Activated CD4-positive, alpha-beta T cell treated with anti-CD3 and anti-CD28 coated beads, Interleukin-2, amount 50 U/mL, for 1 hour (primary cell): ENCODE data around the gene PAX2.

ENCODE experiments used
- DNase-seq: peaks from one replicate; pipeline ENCODE4 v3.0.0-alpha.2; 2020

PAX2 gene

DNA sequence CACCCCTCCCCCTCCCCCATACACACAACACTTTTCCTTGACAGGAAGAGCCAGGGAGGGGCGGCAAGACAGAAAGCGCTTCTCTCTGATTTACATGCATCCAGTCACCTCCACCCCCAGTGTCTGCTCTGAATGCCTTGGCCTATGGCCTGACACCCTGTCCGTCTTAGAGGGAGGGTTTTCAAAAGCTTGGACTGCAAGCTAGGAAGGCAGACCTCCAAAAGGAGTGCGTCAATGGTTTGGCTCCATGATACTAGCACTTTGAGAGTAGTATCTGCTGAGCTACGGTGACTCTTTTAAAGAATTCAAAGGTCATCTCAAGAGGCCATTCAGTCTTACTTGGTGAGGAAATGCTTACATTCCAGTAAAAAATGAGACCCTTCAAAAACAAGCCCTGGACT lies 20.3 kb upstream of the PAX2 start:
- no peak for DNase-seq

DNA sequence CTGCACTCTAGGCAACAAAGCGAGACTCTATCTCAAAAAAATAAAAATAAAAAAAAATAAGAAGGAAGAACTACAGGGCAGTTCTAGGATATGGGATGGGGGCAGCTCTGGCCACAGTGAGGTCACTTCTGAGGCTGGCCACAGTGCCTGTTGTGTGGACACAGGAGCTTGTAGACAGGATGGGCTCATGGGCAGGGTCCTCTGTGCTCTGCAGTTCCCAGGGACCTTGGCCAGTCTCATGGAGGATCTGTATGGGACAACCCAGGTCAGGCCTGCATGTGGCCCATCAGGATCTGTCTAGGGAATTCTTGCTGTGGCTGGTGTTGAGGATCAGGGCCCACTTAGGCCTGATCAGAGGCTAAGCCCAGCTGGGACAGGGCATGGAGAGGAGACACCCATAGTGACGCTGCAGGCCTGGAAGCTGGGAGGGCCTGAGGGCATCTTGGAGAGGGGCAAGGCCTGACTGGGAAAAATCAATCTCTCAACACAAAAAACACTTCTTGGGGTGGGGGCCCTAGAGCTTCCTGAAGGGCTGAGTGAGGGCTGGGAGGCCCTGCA lies 19.4 kb upstream of the PAX2 start:
- no peak for DNase-seq

DNA sequence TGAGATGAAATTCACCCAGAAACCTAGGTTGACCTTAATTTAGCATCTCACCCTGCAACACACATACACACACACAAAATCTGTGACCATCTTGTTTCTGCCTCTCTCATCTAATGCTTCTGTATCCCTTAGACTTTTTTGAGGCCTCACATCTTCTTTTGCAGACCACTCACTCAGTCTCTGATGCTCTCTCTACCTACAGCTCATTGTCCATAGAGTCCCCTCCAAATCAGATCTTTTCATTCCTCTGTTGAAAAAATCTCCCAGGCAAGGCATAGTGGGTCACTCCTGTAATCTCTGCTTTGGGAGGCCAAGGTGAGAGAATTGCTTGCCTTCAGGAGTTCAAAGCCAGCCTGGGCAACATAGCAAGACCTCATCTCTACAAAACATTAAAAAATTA lies 17.6 kb upstream of the PAX2 start:
- no peak for DNase-seq

DNA sequence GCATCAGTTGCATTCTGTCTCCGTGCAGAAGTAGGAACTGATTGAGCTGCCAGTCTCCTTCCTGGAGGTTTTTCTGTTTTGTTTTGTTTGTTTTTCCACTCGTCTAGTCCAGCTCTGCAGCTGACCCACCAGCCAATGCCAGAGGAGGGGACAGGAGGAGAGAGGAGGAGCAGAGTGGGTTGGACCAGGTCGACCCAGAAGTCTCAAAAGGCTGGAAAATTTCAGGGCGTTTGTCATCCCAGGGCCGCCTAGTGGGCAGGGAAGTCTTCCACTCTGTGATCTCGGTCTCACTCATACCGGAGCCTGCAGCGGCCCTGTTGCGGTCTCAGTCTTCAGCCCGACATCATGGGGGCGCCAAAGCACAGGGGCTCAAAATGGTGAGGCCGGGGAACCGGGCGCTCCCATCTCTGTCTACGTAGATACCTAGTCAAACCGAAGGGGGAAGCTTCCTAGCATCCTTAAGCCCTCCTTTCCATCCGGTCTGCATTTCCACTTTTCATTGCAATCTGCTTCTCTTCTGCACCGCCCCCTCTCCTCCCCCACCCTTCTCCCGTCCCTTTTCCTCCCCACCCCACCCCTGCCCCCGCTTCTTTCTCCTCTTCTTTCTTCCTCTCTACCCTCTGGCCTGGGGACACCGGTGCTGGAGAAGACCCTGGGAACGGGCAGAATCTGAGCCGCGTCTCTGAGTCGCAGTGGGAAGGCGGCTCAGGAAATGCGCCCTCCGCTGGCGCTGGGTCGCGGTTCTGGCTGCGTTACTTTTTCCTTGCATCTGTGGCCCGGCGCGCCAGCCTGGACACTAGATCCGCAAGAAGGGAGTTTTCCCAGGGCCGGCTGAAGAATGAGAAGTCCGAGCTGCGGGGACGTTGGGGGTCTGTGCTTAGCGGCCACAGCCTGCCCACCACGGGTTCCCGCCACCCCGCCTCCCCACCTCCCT lies 16.2 kb upstream of the PAX2 start:
- DNase-seq = no peak

DNA sequence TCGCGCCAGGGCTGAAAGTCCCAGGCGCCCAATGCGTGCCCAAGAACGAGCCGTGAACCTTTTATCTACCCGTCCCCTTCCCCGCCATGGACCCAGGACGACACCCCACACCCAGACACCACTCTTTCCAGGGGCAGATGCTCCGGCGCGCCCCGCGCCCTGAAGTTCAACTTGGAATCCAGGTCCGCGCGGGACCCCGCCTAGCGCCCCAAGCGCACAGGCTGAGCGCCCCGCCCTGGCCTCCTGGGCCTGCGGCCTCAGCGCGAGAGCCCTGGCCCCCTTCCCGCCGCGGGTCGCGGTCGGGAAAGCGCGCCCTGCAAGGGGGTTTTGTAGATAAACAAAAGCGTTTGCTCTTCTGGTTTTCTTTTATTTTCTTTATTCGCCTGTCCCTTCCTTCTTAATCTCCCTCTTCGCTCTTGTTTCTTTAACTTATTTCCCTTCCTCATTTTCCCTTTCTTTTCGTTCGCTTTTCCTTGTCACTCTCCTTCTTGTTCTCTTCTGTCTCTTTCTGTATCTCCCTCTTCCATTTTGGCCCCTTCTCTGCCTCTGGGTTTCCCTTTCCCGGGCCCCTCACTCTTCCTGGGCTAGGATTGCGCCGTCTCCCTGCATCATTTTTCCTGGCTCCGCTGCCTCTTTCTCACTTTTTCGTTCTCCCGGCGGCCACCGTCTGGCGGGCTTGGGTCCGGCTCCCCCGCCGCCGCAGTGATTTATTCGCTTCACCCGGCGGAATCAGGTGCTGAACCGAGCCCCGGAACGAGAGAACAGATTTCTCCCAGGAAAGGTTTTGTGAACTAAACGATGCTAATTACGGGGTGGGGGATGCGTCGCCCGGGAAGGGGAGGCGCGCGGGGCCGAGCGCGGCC lies 15.3 kb upstream of the PAX2 start:
- no peak for DNase-seq

DNA sequence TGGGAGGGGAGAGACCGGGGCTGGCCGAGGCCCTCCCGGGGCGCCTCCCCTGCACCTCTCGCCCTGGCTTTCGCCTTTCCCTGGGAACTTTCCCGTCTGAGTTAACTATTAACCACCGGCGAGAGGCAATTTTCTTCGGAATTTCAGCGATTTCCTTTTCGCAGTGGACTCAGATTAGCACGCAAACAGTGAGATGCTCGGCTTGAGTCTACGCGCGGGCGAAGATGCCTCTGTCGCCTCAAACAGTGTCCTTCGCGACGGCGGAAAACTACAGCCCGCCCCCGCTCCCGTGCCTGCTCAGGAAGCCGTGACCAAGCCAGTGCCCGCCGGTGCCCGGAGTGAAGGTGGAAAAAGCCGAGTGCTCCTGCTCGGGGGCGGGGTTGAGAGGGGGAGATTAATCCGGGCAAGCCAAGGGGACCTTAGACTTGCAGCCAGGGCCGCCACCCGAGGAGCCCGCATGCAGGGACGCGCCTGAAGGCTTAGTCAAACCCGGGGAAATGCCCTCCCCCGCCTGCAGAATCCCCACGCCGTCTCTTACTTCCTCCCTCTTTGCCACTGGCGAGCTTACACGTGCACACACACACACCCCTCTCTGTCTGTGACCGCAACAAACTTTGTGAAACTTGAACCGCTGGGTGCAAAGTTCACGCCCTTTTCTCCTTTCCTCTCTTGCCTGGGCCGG lies 14.5 kb upstream of the PAX2 start:
- no peak for DNase-seq

DNA sequence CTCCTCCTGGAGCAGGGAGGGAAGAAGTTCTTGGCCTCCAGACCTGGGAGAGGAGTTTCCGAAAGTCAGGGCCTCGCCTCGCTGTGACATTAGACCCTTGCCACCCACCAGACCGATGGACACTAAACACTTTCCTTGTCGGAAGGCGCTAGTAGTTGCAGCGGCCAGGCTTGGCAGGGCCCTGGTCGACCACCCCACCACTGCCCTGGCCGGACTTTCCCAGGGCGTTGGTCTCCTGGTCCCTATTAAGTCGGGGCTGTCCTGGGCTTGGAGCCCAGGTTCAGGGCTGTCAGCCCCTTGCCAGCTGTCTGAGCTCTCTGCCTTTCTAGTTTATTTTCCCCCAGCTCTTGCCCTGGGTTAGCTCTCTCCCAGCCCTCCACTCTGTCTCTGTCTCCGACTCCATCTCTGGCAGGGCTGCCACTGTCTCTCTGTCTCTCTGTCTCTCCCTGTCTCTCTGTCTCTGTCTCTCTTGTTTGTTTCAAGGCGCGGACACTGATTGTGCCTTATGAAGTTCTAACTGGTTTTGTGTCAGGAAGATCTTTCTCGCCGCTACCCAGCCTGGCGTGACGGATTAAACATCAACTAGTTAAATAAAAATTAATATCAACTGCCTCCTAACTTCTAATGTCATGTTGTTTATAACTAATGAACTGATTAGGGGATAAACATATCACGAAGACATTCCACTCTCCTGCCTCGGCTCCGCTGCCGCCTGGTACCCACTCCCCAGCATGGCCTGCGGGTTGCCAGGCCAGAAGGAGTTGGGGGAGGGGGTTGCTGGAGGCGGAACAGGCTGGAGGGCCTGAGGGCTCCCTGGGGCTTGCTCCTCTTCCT lies 13.8 kb upstream of the PAX2 start:
- no peak for DNase-seq

DNA sequence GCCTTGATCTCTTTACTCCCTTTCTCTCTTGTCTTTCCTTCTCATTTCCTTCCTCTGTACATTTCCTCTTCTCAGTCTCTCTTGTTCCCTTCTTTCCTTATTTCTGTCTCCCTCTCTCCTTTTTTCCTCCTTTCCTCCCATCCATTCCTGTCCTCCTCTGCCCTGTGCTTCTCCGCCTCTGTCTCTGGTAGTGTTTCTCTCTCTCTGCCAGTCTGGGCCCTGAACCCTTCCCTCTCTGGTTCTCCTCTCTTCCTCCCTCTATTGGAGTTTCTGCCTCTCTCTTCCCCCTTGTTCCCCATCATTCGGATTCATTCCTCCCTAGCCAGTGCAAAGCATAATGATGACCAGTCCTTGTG lies 13.2 kb upstream of the PAX2 start:
- no peak for DNase-seq

DNA sequence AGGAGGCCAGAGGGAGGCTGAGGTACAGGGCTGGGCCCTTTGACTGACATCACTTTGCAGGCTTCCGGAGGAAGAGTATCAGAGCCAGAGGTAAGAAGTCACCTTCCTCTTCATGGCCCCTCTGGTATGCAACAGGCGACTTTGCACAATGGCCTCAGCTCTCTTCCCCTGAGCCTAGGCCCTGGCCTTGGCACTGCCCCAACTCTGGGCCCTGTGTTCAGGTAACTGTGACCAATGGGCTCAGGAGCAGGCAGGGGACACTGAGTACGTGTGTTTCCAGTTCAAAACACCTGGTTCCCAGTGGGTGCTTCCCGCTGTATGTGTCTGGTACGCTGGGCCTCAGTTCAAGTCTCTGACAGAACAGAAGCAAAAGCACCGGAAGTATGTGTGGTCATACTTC lies 12.1 kb upstream of the PAX2 start:
- DNase-seq = no peak

DNA sequence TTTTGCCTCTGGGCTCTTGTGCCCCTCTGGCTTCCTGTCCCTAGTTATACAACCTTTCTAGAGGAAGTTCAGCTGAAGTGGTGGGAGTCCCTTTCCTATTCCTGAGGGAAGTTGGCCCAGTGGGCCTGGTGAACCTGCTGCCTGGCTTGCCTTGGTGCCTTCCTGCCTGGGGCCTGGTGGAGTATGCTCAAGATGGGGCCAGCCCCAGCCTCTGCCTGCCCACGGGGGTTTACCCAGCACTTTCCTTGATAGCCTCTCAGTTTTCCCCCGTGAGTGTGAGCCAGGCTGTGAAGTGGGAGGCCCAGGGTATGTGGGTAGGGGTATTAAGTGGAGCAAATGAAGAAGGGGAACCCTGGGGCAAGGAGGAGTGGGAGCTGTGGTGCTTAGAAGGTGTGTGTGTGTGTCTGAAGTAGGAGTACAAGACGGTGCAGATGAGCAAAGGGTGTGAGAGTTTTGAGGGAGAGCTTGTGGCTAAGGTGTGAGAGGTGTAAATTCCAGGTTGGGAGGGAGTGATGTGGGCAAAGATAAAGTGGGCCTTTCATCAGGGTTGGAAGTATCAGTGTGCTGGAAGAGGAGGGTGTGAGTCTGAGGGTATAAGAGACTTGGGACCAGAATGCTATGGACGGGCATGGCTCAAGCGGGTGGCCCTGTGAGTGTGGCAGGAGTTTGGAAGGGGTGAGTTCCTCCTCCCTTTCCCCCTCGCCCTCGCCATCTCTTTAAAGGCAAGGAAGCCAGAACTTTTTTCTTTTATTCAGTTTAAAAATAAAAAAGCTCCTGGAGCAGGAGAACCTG lies 10.9 kb upstream of the PAX2 start:
- DNase-seq = no peak

DNA sequence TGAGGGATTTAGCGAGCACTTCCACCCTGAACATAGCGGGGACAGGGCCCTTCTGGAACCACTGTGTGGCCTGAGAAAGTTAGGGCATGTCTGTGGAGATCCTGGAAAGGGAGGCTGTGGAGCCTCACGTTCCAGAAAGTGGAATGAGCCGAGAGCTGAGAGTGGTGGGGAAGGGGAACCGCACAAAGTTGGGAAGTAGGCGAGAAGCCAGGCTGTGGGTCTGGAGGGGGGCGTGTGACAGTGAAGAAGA lies 10.4 kb upstream of the PAX2 start:
- DNase-seq = no peak

DNA sequence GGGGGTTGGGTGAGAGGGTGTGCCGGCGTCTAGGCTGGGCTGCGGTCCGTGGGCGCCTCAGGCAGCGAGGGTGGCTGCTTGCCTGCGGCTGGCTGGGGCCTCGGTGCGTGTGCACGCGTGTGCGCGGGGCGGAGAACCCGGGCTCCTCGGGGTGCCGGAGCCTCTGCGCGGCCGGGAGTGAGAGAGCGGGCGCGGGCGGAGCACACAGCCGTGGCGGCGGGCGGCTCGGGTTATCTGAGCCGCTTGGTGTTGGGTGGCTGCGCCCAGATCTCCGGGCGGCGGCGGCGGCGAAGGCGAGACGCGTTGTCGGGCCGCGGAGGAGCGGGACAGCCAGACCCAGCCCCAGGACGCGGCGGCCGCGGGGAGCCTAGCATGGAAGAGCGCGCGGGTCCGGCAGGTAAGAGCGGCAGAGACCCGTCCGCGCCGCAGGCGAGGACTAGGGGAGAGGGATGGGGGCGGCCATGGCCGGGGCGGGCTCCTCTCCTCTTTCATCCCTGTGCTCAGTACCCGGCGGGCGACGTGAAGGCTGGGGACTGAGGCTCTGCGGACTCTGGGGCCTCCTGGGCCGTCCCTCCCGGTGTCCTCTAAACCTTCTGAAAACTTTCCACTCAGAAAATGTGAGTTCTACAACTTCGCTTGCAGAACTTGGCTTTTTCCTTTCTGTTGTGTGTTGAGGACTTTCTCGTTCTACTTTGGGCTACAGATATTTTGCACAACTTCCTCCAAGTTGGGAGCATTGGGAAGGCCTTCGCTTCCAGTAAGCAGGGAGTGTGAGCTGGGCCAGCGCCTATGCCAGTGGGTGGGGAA lies 9.8 kb upstream of the PAX2 start:
- no peak for DNase-seq

DNA sequence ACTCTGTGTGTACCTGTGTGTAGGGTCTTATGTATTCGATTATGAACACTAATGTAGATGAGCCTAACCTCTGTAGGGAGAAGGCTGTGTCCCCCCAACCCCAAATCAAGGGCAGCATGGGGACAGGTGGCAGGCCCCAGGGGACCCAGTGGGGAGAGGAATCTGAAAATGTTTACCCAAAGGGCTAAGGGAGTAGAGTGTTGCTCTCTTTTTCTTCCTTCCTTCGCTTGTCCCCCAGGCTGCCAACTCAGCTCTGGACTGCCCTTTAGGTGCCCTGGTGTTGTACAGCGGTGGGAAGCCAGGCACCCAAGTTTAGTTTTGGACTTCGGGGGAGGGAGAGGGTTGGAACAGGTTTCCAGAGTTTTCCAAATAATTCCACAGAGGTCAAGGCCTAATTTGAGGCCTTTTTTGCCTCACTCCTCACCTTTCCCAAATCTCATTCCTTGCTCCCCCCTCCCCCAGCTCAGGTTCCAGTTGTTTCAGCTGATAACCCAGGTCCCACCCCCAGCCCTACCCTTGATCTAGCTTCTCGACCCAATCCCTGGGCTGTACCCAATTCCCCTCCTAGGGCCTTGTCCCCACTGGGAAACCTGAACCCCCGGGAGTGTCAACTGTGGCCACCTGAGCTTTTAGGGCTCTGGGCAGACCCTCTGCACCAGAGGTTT lies 9.1 kb upstream of the PAX2 start:
- no peak for DNase-seq

DNA sequence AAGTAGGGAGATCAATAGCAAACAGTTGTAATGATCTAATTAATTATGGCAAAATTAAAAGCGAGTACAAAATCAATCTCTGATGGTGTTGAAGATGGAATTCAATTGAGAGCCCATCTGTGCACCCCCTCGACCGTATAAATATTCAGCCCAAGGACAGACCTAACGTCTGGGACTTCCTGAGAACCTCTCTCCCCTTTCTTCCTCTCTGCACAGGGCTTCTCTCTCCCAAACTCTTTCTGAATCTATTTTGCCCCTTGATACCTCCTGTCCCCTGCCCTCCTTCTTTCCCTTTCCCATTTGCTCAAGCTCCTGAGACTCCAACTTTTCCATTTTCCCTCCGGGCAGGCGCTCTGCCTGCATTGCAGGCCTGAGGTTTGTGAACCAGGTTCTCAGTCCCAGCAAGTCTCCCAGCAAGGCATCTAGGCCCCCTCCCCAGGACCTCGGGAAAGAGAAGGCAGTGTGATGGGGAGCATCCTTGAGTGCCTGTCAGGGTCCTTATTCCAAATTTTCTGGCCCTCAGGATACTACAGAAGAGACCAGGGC lies 8.5 kb upstream of the PAX2 start:
- DNase-seq = no peak

DNA sequence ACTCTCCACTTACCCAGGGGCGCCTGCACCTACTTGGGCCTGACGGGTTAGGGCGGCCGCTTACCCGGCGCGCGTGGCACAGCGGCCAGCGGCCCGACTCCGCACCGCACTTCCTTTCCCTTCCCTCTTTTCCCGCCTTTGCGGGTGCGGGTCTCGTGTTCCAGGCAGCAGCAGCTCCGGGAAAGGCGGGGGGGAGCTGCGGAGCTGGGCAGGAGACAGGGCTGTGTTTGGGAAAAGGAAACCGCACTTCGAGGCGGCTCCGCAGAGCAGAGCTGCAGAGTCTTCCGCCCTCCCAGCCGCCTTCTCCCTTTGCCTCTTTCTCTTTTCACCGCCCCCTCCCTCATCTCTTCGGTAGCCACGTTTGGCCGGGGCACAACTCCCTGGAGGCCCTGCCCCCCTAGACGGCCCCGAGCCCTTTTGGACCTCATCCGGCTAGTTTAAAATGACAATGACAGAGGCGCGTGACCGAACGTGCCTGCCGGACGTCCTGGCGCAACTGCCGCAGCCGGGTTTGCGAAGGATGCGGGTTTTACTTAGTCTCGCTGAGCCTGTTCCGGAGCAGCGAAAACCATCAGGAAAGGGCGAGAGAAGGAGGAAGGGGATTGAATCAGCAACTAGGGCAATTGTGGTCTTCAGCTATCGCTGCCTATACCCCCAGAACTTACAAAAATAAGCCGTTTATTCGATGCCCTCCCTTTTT lies 7.9 kb upstream of the PAX2 start:
- no peak for DNase-seq

DNA sequence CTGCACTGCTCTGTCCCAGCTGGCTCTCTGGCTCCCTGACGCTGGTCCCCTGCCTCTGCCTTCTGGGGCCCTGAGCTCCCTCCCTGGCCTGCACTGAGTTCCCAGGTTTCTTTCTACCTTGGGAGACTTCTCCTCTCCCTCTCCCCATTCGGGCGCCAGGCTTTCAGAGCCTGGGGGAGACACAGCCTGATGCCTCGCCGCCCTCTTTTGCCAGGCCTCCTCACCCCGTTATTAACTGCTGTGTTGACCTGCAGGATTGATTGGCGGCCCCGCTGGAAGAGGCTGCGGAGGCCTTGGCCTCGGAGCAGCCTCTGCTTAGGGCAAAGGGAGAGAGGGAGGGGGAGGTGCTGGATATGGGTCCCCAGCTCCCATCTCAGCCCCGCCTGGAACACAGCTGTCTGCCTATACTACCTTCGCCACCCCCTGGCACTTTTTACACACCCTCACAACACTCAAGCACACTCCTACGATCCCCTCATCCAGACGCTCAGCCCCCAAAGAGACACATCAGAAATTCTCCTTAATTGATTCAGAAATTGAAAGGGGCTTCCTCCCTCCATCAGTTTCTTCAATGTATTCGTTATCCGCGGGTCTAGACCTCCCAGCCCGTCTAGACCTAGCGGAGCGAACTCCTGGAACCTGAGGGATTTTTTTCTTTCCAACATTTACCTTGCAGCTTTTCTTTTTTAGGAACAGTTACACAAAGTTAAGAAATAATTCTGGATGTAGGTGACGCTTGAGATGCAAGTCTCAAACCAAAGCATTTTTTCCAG lies 7.1 kb upstream of the PAX2 start:
- no peak for DNase-seq

DNA sequence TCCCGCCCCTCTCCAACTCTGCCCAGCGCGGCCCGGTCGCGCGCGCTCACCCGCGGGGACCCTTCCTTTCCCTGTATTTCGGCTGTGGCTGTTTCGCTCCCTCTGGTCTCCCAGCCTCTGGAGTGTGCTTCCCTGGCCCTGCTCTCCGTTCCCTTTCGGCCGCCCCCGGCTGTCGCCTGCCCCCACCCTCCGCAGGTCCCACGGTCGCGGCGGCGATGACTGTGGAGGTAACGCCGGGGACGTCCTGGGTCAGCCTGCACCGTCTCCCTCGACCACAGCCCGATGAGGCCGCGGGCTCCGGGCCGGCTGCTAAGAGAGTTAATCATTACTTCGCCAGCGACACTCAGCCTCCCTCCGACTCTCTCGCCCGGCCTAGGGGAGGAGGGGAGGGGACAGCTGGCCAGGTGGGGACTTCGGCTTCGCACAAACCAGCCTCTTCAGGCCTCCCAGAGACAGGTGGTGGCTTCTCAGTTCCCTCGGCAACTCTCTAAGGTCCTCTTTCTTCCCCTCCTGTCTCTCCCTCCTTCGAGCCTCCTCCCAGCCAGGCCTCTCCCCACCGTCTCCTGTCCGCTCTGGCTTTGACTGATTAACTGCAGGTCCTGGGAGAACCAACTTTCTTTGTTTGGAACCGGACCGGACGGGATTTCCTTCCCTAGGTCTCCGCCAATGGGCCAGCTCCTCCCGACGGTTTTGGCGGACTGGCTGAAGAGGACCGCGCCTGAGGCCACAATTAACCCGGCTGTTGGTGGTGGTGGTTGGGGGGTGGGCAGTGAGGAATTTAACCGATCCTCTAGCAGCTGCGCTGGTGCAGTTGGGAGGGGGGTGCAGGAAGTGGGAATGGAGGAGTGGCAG lies 5.6 kb upstream of the PAX2 start:
- DNase-seq = no peak
